ENCODE measurements around the gene ATP5F1E. TPM values are rescaled to one million over a fixed set of nuclear protein-coding genes. Genes with fewer than 3 reads are reported as not detected.
A peak's percentile ranks its signal among the peaks of the same experiment; 100 is the strongest.

Gene ATP5F1E
- total and polyA plus RNA-seq, 10 of the 15 experiments (the other 5 are each of a cell fraction or from before 2014, with no cell fraction given): 49.0 to 407 (median 117) TPM

- TF ChIP-seq EED (IDR thresholded peaks at IDR 0.05; ENCODE audit: low read depth) (peak; percentile 56), JUNB (IDR thresholded peaks at IDR 0.05) (peak; percentile 95), BCL11A (IDR thresholded peaks at IDR 0.05; ENCODE audit: low read depth, low read length) (peak; percentile 87)
Measured at GRCh38 chr20:59074456-59074855, 42.3 kb upstream of the ATP5F1E start (continued).

DNA sequence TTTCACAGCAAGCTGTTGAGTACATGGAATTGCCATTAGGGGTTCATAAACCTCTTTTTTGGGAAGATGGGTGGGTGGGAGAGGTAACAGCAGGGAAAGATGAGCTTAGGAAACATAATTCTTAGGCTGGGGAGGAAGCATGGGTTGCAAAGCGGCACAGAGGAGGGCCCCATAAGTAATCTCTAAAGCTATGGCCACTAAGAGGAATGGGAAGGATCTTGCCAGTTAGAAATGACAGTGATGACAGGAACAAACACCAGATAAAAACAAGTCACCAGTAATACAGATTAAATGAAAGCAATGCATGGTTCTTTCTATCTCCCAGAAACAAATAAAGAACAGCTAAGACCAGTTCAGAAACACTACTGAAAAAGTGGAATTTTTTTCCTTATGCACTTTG, 41.4 kb upstream of the ATP5F1E start:
- Histone ChIP-seq H3K79me2 (ENCODE audit: control insufficient read depth, insufficient read depth, low read length) (no peaks in the 10 kb centered on the region), H3K4me1 (ENCODE audit: control insufficient read depth, insufficient read depth, low read length) (peaks cover 7% of the 10 kb centered on the region), H3K36me3 (ENCODE audit: control insufficient read depth in 2 of 2, insufficient read depth in 2 of 2, low read length in 1 of 2) (no peaks in the 10 kb centered on the region), H3K9me3 (replicated peaks; ENCODE audit: control insufficient read depth, insufficient read depth, low read length) (no peaks in the 10 kb centered on the region), H3K4me2 (ENCODE audit: control insufficient read depth, insufficient read depth) (no peak overlapping the region), H4K20me1 (ENCODE audit: control insufficient read depth, insufficient read depth) (no peaks in the 10 kb centered on the region), H2AFZ (ENCODE audit: control insufficient read depth, low read depth, low read length) (no peak overlapping the region), H3K27me3 (replicated peaks in 1 of 2; ENCODE audit: control insufficient read depth in 2 of 2, insufficient read depth in 2 of 2, low read length in 1 of 2) (peaks cover 5 to 6% of the 10 kb centered on the region in 2 experiments), H3K27ac (ENCODE audit: control insufficient read depth, insufficient read depth) (no peak overlapping the region), H3K4me3 (no peak overlapping the region), H3K9ac (ENCODE audit: control insufficient read depth, insufficient read depth, low read length) (no peak overlapping the region)
- DNase-seq (ENCODE audit: low read depth, low spot score) (no peak), ATAC-seq (no peak), FAIRE-seq (no peak)
- no peak for TF ChIP-seq MLLT1 (IDR thresholded peaks at IDR 0.05)
- no peak for TF ChIP-seq CBFB (IDR thresholded peaks at IDR 0.05; ENCODE audit: low read depth)
- TF ChIP-seq POLR2AphosphoS2 (IDR thresholded peaks at IDR 0.05; ENCODE audit: low read depth, low read length): no peak
- TF ChIP-seq HSF1 (IDR thresholded peaks at IDR 0.05; ENCODE audit: low read depth, low read length): no peak
- no peak for TF ChIP-seq ZNF207 (IDR thresholded peaks at IDR 0.05; ENCODE audit: borderline replicate concordance)
- ChIA-PET SMC1A (ENCODE audit: uncharacterized antibody, unreplicated experiment) (interaction anchor here (0.8 to 1.1 kb wide), 2 partner anchors 9 to 14 kb away, joined by 3 read pairs; no protein-coding TSS in a partner anchor), POLR2A (no interaction called here), RAD21 (ENCODE audit: unreplicated experiment) (no interaction called here), CTCF (interaction anchor here (0.9 to 1.7 kb wide), 3 partner anchors 9 to 144 kb away, joined by 3 to 6 read pairs (median 4); no protein-coding TSS in a partner anchor)
- 91% methylated on average over 1 of the region's 1 CpG for WGBS (ENCODE audit: insufficient coverage, insufficient replicate concordance, low lambda C conversion rate, missing lambda C conversion rate)
- intact Hi-C loops (cut with micrococcal nuclease; ENCODE audit: unreplicated experiment): no loop called here
- no TSS peak for BruUV-seq (replicated peaks)
- in situ Hi-C loops (cut with MboI): no loop called here

Measured in GM12878 (cell line).